HUES64 (cell line): ENCODE measurements around the gene AGRP. TPM values are rescaled to one million over a fixed set of nuclear protein-coding genes. Genes with fewer than 3 reads are reported as not detected.

Experiments used
- H3K27ac ChIP-seq: 2 replicates; pipeline ENCODE4 v1.7.0; 2013; ENCODE audit warnings: low read depth, low read length, inconsistent platforms
- H3K27me3 ChIP-seq: 2 replicates; pipeline ENCODE4 v1.6.1; 2013; ENCODE audit warnings: mild to moderate bottlenecking, low read length; ENCODE audit not compliant: insufficient read depth
- H3K36me3 ChIP-seq: 2 replicates; pipeline ENCODE4 v1.6.1; 2013; ENCODE audit warnings: mild to moderate bottlenecking, low read length; ENCODE audit not compliant: insufficient read depth
- H3K4me1 ChIP-seq: 2 replicates; pipeline ENCODE4 v1.6.1; 2013; ENCODE audit warnings: mild to moderate bottlenecking, low read length, moderate library complexity; ENCODE audit not compliant: insufficient read depth
- H3K4me3 ChIP-seq: 2 replicates; pipeline ENCODE4 v1.5.1; 2013; ENCODE audit warnings: mild to moderate bottlenecking, low read length, moderate library complexity
- H3K9ac ChIP-seq: 2 replicates; pipeline ENCODE4 v1.6.1; 2013; ENCODE audit warnings: mild to moderate bottlenecking, low read depth, low read length
- H3K9me3 ChIP-seq: 2 replicates; pipeline ENCODE4 v1.6.1; 2013; ENCODE audit warnings: low read depth, low read length; ENCODE audit not compliant: insufficient read depth
- WGBS: fragments of 150-250, 120-280 bp; methylation state at CpG from one replicate; pipeline ENCODE4 v1.1.7; 2013; ENCODE audit warnings: missing lambda C conversion rate; 5-methylcytosine and 5-hydroxymethylcytosine counted together
- polyA plus RNA-seq, 2 experiments: library from polyadenylated mRNA; stranded (reverse); fragments of 50-300 nt; gene quantifications; one replicate each; pipeline ENCODE4 v1.2.3, GENCODE V29; 2013

Gene AGRP
- polyA plus RNA-seq (2013, experiment 1 of 2), result not detected
- polyA plus RNA-seq (2013, experiment 2 of 2), result not detected

- Histone ChIP-seq H3K27me3 (peaks cover 20% of the 10 kb centered on the region), H3K4me1 (peaks cover 7% of the 10 kb centered on the region; the same call in 1 of the 2 replicates), H3K27ac (no peak within 1 kb of the TSS), H3K4me3 (no peak within 1 kb of the TSS), H3K9me3 (no peaks in the 10 kb centered on the region), H3K36me3 (no peaks in the 10 kb centered on the region), H3K9ac (no peak within 1 kb of the TSS)
- WGBS, result 92% methylated on average over 6 of the region's 6 CpGs
Observed at GRCh38 chr16:67483150-67483549, at the start of gene AGRP. TSS of gene AGRP (minus strand) at chr16:67483547. CDS start at chr16:67483398, 149 bp downstream.

- Histone ChIP-seq H3K27me3 (peaks cover 98% of the 10 kb centered on the region), H3K4me3 (no peak overlapping the region), H3K4me1 (peaks cover 5% of the 10 kb centered on the region; the same call in 1 of the 2 replicates), H3K36me3 (no peaks in the 10 kb centered on the region), H3K9ac (no peak overlapping the region), H3K27ac (no peak overlapping the region), H3K9me3 (no peaks in the 10 kb centered on the region)
- WGBS, result 94% methylated on average over 4 of the region's 4 CpGs
Observed at GRCh38 chr16:67531247-67531646, 47.9 kb upstream of the AGRP start.

- Histone ChIP-seq H3K4me1 (peaks cover 5% of the 10 kb centered on the region; the same call in 1 of the 2 replicates), H3K27me3 (peaks cover 98% of the 10 kb centered on the region), H3K9ac (no peak overlapping the region), H3K36me3 (no peaks in the 10 kb centered on the region), H3K4me3 (peak overlapping the region; percentile 56), H3K9me3 (no peaks in the 10 kb centered on the region), H3K27ac (no peak overlapping the region)
- WGBS, result 9% methylated on average over 48 of the region's 48 CpGs
Observed at GRCh38 chr16:67530013-67530939, 46.9 kb upstream of the AGRP start.

- WGBS, result 6% methylated on average over 16 of the region's 16 CpGs
- Histone ChIP-seq H3K27me3 (peaks cover 98% of the 10 kb centered on the region), H3K9me3 (no peaks in the 10 kb centered on the region), H3K4me1 (peaks cover 5% of the 10 kb centered on the region; the same call in 1 of the 2 replicates), H3K4me3 (peak overlapping the region; percentile 56), H3K27ac (no peak overlapping the region), H3K36me3 (no peaks in the 10 kb centered on the region), H3K9ac (peak overlapping the region; percentile 14)
Observed at GRCh38 chr16:67529582-67530012, 46.2 kb upstream of the AGRP start.

- Histone ChIP-seq H3K4me1 (peaks cover 5% of the 10 kb centered on the region; the same call in 1 of the 2 replicates), H3K36me3 (no peaks in the 10 kb centered on the region), H3K27ac (no peak overlapping the region), H3K27me3 (peaks cover 98% of the 10 kb centered on the region), H3K4me3 (peak overlapping the region; percentile 56), H3K9me3 (no peaks in the 10 kb centered on the region), H3K9ac (peak overlapping the region; percentile 14)
- WGBS, result under 1% methylated on average over 65 of the region's 65 CpGs
Observed at GRCh38 chr16:67528870-67529581, 45.7 kb upstream of the AGRP start.

- Histone ChIP-seq H3K9me3 (no peaks in the 10 kb centered on the region), H3K36me3 (no peaks in the 10 kb centered on the region), H3K9ac (peak within 1 kb of the TSS; percentile 14), H3K4me1 (peaks cover 5% of the 10 kb centered on the region; the same call in 1 of the 2 replicates), H3K4me3 (peak within 1 kb of the TSS; percentile 56), H3K27me3 (peaks cover 99% of the 10 kb centered on the region), H3K27ac (no peak within 1 kb of the TSS)
- 14% methylated on average over 45 of the region's 45 CpGs for WGBS
Observed at GRCh38 chr16:67528222-67528869, 45.0 kb upstream of the AGRP start, which contains the start of gene RIPOR1. TSS of gene RIPOR1 (plus strand) at chr16:67528829. CDS start at chr16:67538447, 9,618 bp downstream.

- Histone ChIP-seq H3K27ac (no peak overlapping the region), H3K9me3 (no peaks in the 10 kb centered on the region), H3K4me1 (peaks cover 5% of the 10 kb centered on the region; the same call in 1 of the 2 replicates), H3K4me3 (no peak overlapping the region), H3K27me3 (peaks cover 84% of the 10 kb centered on the region), H3K36me3 (no peaks in the 10 kb centered on the region), H3K9ac (no peak overlapping the region)
- 72% methylated on average over 3 of the region's 3 CpGs for WGBS
Observed at GRCh38 chr16:67526149-67526791, 42.9 kb upstream of the AGRP start.

- no peaks in the 10 kb centered on the region for H3K36me3 ChIP-seq
- WGBS, result 68% methylated on average over 11 of the region's 11 CpGs
- H3K4me3 ChIP-seq, result no peak overlapping the region
- peaks cover 75% of the 10 kb centered on the region for H3K27me3 ChIP-seq
- H3K9ac ChIP-seq, result no peak overlapping the region
- no peaks in the 10 kb centered on the region; the same call in 1 of the 2 replicates for H3K4me1 ChIP-seq
- H3K9me3 ChIP-seq, result no peaks in the 10 kb centered on the region
- no peak overlapping the region for H3K27ac ChIP-seq
Observed at GRCh38 chr16:67525176-67525860, 42.0 kb upstream of the AGRP start.

GRCh38 chr16:67521095-67521804 lies 37.9 kb upstream of the AGRP start:
- Histone ChIP-seq H3K9me3 (no peaks in the 10 kb centered on the region), H3K27me3 (peaks cover 41% of the 10 kb centered on the region), H3K27ac (peak overlapping the region; percentile 72; the same call in 1 of the 2 replicates), H3K4me3 (peak overlapping the region; percentile 67), H3K4me1 (no peaks in the 10 kb centered on the region), H3K36me3 (no peaks in the 10 kb centered on the region), H3K9ac (peak overlapping the region; percentile 62)
- 3% methylated on average over 25 of the region's 25 CpGs for WGBS
